Measurements from ENCODE around the gene DSC3.
"Not testable (repeated sequence)": the region's sequence is repeated elsewhere in the genome, so short reads cannot be mapped to it uniquely, and the experiment has no call there.

DSC3 gene

DNA sequence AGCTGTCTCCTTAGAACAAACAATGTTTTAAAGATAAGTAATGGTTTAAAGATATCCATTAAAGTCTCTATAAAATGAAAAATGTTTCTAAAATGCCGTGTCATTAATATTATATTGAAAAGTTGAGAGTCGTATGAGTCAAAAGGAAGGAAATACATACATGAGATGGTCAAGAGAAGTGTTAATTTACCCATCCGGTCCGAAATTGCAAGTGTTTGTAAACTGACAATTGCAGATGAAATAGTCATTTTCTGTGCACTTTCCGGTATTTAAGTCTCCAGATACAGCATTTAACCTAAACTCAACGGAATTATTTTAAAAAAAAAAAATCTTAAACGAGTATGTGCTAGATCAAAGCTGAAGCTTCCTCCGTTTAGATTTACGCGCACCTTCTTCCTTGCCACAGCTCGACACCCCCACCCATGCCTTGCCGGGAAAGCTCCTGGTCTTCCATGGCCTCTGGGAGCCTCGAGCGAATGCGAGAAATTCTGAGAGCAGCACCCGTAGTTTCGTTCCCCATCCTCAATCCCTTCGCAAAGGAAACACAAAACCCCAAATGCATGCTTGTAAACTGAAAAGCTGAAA, 1.8 kb downstream of the DSC3 start:
- no peak for DNase-seq

DNA sequence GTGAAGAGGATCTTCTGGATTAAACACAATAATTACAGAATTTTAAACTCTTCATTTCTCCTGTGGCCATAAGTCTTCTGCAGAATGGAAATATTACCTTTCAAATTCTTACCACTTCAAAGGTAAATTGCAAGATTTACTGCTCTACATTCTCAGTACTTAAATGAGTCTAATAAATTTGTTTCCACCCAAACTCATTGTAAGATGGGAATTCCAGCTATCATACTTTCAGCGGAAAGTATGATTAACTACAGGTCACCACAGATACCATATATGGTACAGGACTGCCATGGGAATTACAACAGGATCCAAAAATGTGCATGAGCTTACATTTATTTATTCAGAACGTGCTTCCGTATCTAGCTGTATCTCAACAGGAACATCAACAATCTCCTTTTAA, 3.1 kb downstream of the DSC3 start:
- no peak for DNase-seq

DNA sequence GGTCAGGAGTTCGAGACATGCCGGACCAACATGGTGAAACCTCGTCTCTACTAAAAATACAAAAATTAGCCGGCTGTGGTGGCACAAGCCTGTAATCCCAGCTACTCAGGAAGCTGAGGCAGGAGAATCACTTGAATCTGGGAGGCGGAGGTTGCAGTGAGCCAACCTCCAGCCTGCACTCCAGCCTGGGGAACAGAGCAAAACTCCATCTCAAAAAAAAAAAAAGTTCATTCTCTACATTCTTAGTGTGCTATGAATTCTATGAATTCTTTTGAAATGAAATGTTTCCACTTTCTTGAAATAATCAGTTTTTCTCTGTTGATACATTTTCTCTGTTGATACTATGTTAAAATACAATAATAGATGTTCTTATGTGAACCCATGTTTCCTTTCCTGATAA, 4.9 kb downstream of the DSC3 start:
- DNase-seq: not testable (repeated sequence)

DNA sequence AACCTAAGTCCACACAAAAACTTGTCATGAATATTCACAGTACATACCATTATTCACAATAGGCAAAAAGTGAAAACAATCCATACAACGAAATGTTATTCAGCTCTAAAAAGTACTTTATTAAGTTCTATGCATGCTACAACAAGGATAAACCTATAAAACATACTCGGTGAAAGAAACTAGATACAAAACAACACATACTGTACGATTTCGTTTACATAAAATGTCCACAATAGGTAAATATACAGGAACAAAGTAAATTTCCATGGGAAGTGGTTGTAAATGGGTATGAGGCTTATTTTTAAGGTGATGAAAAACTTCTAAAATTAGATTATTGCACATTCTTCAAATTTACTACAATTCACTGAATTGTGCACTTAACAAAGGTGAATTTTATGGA, 8.0 kb downstream of the DSC3 start:
- DNase-seq: no peak

DNA sequence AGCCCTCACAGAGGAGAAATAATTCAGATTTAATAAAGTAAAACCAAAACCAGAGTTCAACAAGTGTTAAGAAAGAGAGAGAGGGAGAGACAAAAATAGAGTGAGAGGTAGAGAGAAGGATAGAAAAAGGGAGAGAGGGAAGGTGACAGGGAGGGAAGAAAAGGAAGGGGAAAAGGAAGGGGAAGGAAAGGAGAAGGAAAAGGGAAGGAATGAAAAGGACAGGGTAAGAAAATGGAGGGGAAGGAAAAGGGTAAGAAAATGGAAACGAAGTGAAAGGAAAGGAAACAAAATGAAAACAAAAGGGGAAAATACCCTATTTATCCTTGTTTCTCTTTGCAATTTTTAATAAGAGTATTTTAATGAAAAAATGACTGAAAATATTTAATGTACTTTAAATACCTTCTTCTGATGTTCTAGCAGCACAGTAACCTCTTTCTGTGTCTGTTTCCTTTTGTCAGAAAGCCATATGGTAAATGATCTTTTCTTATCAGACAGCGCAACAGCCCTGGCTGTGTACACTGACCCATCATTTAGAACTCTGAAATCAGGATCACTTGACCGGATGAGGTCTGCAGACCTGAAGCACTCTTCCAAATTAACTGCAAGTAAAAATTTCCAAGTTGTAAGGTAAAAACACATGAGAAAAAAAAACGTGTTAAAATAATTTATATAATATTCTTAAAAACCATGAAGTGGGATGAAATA, 11.8 kb downstream of the DSC3 start:
- DNase-seq: no peak

DNA sequence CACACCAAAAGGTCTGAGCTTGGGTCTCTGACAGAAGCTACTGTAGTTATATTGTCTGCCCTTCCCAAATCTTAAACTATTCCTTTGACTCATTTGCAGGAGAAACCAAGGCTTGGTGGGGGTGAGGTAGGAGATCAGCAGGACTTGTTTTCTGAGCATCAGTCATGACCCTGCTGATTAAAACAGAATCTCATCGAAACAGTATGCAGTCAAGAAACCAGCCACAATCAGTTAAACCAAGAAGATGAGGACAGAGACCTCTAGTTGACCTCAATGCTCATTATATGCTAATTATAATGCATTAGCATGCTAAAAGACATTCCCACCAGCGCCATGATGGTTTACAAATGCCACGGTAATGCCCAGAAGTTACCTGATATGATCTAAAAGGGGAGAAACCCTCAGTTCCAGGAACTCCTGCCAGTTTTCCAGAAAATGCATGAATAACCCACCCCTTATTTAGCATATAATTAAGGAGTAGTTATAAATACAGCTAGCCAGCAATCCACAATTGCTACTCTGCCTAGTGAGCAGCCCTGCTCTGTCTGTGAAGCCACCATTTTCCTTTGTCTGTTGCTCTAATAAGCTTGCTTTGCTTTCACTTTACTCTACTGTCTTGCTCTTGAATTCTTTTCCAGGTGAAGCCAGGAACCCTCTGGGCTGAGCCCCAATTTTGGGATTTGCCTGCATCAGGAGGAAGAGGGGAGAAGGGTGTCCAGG, 26.7 kb downstream of the DSC3 start:
- DNase-seq: no peak

DNA sequence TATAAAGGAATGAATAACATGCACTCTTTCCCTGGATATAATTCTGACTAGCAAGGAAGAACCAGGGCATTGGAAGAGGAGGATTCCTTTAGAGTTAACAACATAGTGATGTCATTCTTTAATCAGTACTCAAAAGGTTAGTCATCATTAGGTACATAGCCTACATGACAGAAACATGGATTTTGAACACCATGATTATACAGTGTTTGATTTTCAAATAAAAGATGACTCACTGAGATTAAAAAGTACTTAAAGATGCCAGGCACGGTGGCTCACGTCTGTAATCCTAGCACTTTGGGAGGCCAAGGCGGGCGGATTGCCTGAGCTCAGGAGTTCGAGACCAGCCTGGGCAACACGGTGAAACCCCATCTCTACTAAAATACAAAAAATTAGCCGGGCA, 31.1 kb downstream of the DSC3 start:
- DNase-seq: not testable (repeated sequence)

DNA sequence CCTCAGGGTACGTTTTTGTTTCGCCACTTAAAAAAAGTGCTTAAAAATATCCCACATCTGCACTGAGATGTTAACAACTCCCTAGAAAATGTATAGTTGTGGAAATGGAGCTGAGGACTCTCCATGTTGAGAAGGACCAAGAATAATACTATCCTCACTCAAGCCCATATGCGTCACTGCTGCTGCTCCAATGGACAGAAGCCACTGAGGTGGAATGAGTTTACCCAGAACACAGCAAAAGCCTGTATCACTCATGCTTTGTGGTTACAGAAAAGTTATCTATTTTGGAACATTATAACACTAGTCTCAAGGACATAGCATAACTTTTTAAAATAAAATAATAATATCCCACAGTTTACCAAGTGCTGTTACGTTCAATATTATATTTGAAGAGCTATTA, 31.9 kb downstream of the DSC3 start:
- DNase-seq: no peak

DNA sequence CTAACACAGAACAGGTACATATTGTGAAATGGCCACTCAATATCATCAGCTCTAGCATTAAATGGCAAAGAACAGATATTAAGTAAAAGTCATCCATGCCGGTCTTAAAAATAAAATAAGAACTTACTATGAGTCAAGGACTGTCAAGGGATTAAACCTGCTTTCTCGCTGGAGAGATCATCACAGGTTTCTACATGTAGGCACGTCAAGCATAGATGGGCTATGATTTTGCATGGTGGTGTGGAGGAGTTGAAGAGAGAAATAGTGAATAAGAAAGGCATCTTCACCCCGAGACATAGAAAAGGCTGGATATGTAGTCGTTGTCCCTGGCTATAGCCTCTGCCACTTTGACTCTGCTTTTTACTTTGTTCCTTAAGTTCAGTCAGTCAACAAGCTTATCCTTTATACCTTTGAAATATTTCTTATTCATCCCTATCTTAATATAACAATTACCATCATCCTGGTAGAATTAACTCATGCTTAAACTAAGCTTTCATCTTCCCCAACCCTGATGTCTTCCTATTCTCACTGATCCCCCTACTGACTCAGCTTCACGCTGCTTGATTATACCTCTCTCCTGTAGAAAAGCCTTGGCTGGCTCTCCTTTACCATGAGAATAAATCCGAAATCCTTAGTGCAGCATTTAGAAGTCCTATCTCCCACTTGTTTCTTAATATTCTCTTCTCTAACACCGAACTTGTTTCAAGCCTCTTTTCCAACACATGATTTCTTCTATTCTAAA, 42.5 kb downstream of the DSC3 start:
- DNase-seq: no peak

DNA sequence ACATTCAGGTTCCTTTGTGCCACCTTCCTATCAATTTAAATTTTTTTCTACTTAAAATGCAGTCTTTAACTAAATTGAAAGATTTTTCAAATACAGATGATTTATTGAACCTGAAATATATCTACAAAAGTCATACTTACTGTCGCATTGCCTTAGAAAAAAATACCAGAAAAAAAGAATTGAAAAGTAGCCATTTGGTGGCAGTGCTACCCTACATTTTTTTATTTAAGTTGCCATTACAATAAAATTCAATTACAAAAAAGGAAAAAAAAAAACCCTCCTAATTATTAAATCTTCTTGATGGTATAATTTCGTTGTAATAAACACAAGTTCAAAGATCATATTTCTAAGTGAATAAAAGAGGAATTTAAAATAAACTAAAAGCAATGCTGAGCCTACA, 43.4 kb downstream of the DSC3 start:
- DNase-seq: peak in 1 of 2 donors; percentile 11

DNA sequence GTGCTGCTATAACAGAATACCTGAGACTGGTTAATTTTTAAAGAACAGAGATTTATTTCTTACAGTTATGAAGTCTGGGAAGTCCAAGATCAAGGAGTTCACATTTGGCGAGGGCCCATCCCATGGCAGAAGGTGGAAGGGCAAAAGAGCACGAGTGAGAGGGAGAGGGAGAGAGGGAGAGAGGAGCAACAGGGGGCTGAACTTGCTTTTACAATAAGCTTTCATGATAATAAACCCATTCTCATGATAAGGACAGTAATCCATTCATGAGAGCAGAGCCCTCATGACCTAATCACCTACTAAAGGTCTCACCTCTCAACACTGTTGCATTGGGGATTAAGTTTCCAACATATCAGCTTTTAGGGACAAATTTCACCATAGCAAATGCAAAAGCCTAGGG, 45.3 kb downstream of the DSC3 start:
- DNase-seq: no peak

DNA sequence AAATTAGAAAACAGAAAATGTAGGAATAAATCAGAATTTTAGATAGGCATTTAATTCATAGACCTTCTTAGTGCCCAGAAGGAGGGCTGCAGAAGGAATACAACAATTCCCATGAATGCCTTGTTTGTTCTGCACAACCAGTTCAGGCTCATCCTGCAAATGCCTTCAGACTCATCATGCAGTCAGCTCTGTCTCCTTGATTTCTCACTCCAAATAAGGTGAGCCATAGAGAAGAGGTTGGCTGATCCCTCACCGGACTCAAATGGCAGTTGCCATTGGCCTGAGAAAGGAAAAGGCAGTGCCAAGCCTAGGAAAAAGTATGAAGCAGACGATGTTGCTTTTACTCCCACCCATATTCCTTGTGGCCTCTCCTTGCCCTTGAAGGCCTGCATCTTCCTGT, 50.3 kb downstream of the DSC3 start:
- DNase-seq: no peak

DNA sequence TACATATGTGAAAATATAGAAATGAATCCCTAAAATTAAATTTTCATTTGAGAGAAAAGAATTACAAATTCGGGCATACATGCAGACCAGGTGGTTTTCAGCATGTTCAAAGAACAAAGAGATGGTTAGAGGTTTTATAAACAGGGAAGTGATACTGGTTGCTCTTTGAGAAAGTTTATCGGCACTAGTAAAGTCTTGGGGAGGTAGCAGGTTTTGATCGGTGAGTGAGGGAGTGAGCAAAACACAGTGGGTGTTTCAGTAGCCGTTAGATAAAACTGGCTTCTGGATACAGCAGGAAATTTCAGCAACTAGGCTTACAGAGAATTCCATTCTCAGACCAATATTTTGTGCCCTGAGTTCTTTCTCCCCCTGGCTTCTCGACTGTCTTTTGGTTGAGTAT, 51.1 kb downstream of the DSC3 start:
- DNase-seq: no peak

DNA sequence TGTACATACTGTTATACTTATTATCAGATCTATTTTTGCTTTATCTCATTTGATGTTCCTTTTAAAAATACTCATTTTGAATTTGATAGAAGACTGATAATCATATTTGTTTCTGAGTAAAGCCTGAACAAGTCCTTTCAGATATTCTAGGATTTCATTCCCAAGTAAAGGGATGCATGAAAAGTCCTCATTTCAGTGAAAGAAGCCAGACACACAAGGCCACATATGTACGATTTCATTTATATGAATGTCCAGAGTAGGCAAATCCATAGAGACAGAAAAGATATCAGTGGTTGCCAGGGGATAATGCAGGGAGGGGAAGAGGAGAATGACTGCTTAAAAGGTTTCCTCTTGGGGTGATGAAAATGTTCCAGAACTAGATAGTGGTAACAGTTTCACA, 53.4 kb downstream of the DSC3 start:
- no peak for DNase-seq

DNA sequence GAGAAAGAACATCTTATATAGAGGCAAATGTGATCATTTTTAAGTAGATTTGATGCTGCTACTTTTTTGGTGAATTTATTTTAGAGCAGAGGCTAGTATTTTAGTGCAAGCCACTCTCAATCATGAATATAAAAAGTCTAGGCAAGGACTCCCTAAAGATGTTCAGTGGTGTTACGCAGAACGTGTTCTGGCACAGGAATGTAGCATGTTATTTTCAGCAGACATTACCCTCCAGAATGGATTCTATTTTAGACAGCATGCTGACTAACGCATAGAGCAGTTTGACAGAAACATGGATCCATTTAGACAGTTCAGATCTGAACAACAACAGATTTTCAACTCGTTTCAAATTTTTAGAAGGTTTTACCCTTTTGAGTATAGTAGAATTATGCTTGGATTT, 54.1 kb downstream of the DSC3 start:
- DNase-seq: no peak

DNA sequence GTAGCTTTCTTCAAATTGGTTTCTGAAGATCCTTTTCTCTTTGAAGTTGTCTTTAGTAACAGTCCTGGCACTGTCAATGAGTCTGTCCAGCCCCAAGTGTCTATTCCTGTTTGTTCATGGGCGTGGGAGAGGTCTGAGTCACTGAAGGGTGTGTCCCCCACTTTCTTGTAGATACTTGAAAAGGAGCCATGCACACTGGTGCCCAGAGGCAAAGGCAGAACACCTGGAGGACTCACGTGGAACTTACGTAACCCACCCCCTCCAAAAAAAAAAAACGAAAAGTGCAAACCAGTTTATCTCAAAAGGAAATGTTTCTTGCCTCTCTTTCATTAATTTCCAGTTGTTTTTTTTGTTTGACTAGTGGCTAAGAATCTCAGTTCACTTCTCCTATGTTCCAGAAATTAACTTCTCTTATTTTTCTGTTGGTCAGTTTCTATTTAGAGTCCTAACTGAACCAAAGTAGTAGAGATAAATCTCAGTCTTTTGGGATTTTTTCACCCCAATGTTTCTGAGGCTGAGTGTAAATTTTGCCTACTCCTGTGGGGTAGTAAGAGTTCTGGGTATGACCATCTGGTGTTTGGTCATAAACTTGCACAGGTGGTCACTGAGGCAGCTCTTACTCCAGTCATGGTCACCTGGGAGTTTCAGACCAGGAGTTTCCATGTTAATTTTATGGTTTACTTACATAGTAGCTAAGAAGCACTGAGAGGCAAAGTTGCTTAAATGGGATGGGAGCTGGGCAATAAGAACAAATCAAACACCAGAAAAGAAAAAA, 54.9 kb downstream of the DSC3 start:
- DNase-seq: peak; percentile 11 to 19

DNA sequence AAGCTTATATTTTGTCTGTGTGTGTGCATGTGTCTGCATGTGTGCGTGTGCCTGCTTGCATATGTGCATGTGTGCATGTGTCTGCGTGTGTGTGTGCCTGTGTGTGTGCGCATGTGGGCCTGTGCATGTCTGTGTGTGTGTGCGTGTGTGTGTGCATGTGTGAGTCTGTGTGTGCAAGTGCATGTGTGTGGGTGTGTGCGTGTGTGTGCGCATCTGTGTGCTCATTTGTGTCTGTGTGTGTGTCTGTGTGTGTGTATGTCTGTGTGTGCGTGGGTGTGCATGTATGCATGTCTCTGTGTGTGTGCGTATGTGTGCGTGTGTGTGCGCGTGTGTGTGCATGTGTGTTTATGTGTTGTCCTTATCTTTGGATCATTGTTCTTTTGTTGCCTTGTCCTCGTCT, 56.8 kb downstream of the DSC3 start:
- no peak for DNase-seq

DNA sequence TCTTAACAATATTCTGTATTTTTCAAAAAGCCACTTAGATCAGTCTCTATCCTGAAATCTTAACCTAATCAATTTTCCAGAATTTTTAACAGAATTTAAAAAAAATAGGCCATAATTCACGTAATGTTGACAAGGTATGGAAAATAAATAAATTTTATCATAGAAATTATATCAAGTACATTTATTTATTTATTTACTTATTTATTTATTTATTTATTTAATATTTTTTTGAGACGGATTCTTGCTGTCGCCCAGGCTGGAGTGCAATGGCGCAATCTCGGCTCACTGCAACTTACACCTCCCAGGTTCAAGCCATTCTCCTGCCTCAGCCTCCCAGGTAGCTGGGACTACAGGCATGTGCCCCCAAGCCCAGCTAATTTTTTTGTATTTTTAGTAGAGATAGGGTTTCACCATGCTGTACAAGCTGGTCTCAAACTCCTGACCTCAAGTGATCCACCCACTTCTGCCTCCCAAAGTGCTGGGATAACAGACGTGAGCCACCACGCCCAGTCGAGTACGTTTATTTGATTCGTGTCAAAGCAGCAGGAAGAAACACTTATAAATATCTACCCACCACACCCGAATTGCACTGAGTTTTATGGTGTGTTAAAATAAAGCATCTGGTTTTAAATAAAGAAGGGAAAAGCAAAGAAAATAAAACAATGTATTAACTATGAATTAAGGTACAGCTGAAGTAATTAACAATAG, 60.1 kb downstream of the DSC3 start:
- DNase-seq: no peak

DNA sequence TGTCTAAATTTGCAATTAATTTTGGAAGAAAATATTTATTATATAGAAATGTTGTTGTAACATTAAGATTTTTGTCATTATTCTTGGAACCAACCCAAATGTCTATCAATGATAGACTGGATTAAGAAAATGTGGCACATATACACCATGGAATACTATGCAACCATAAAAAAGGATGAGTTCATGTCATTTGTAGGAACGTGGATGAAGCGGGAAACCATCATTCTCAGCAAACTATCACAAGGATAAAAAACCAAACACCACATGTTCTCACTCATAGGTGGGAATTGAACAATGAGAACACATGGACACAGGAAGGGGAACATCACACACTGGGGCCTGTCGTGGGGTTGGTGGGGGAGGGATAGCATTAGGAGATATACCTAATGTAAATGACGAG, 64.5 kb downstream of the DSC3 start:
- DNase-seq: not testable (repeated sequence)

DNA sequence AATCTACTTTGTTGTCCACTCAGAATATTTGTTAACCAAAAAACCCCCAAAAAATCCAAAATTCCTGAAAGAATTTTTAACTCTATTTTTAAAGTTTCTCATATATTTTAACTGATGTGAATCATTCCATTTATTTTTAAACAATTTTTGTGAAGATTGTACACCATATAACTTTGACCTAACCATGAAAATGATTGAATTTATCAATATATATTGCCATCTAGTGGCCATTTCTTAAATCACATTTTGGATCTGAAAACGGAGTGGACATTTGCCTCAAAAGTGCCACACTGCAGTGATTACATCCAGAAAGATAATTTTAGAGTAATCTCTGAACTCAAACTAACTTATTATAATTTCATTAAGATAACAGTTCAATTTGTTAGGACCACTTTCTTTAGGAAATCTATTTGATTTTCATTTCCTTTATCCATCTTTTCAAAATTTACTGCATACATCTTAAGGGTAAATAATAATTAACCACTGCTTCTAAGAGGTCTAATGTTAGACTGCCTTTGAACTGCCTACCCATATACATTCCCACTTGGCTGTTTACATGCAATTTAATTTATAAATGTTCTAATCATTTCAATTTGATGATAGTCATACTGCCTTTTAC, 71.1 kb downstream of the DSC3 start:
- DNase-seq: peak; percentile 27 to 53

DNA sequence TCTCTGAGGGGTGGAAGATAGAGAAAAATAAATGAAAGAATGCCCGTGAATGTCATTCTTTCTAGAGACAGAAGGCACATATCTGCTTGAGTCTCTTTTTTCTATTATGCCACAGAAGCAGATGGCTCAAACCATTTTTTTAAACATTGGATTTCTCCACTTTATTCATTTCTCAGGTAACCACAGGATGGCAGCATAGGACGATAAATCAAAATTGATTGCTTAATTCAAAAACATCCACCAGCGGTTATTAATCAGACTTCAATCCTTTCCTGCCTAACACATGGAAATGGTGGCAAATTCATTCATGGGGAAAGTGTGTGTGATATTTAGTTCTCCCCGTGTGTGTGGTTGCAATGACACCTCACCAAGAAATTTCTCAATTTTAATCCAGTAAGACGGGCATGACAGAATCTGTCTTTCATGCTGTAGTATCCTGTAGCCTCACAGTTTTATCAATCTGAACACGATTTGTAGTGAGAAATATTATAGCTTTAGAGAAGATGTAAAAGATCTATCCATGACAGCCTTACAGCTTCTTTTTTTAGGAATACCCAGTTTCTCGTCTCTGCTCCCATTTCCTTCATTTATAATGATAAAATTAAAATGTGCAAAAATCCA, 72.2 kb downstream of the DSC3 start:
- DNase-seq: peak in 1 of 2 donors; percentile 12
